DMS153 (cell line): Measurements from ENCODE around the gene COA3.
"Not testable (repeated sequence)": the region's sequence is repeated elsewhere in the genome, so short reads cannot be mapped to it uniquely, and the experiment has no call there.

ENCODE experiments used
- DNase-seq: peaks from one replicate; lab custom pipeline; 2025; lab: John Stamatoyannopoulos, UW

The COA3 gene

GRCh38 chr17:42781639-42782165, 16.8 kb downstream of the COA3 start:
- no peak for DNase-seq

GRCh38 chr17:42780851-42781638, 17.5 kb downstream of the COA3 start:
- DNase-seq: no peak

DNA sequence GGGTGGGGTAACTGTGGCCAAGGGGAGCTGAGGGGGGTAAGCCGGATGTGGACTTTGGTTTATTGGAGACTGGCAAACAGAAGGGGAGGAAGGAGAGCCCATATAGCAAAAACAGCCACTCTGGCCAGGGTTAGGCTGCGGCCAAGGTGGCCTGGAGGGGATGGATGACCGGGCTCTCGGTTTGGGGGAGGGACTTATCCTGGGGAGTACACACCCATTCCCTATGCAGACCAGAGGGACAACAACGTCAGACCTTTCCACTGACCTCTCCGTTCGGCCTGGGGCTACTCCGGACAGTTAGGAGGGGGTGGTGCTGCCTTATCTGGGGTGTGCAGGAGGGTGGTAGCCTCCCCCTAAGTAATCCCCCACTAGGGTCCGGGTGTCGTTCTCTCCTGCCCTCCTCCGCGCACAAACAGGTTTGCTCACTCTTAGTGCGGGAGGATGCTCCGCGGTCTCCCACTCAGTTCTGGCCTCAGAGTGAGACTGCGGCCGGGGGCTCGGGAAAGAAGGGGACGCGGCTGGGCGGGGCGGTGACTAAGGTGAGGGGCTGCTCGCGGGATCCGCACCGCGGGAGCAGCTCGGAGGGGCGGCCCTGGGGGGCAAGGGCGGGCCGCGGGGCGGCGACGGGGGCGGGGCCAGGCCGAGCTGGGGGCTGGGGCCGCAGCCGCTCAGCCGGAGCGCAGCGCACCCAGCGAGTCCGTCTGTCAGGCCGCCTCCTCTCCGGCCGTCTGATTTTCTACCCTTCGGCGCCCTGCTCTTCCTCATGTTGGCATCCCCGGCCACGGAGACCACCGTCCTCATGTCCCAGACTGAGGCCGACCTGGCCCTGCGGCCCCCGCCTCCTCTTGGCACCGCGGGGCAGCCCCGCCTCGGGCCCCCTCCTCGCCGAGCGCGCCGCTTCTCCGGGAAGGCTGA, 18.3 kb downstream of the COA3 start, which contains the start of gene WNK4:
TSS of gene WNK4 (plus strand) at position 675 of the 915 bp plus-strand sequence. CDS start at position 764, 89 bp downstream.
- DNase-seq: no peak

GRCh38 chr17:42779304-42779935, 19.1 kb downstream of the COA3 start:
- DNase-seq: no peak

DNA sequence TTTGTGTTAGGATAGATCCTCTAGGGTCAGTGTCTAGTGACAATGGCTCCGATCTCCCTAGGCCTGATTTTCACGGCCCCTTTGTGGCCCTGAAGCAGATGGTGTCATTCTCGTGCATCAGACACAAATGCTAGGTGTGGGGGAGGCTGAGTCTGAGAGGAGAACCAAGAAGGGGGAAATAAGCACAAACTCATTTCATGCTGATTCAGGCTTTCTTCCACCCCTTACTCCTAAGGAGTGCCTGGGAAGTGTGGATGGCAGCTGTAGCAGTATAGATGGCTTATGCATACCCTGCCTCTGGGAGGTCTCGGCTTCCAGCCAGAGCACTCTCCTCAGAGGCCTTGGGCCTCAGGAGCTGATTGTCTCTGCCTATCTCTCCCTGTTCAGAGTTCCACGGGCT, 19.9 kb downstream of the COA3 start:
- no peak for DNase-seq

DNA sequence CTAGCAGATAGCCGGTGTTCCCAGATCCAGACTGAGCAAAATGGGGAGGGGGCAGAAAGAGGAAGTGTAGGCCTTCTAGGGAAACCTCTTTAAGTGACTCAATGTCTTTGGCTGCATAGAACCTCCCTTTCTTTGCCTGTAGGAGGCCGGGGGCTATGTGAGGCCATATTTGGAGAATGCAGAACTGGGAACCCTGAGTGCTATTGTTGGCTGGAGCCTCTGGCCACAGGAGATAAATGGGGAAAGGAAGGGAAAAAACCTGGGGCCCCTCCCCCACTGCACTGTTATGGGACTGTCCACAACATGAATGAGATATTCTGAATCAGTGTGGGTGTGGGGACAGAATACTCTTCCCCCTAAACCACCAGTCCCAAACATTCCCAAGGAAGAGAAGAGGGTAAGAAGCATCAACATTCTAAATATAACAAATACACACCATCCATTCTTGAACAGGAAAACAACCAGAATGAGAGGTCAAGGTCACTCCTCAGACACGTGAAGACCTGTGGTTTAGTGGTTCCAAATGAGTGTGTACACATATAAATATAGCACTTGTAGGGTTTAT, 22.9 kb downstream of the COA3 start:
- DNase-seq: no peak

GRCh38 chr17:42774066-42774745, 24.3 kb downstream of the COA3 start:
- DNase-seq: no peak

DNA sequence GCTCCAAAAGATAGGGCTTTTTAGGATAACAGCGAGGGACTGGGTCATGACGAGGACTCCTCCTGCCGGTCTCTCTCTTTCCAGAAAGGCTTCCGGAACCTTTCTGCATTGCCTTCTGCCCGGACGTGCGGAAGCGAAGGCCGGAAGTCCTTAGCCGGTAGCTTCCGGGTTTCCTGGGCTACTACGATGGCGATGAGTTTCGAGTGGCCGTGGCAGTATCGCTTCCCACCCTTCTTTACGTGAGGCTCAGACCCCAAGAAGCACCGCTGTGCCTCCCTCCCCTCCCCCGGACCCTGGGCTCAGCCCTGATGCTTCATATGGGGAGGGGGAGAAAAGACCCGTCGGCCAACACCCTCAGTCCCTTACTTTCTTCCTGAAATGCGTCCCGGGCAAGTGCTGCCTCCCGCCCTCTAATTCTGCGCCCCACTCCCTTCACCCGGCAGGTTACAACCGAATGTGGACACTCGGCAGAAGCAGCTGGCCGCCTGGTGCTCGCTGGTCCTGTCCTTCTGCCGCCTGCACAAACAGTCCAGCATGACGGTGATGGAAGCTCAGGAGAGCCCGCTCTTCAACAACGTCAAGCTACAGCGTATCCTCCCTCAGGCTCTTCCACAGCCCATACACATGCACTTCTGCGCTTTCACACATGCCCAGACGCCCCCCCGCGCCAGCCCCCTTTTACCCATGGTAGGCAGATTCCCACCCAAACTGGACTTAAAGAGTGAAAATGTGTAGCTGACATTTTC, 25.0 kb downstream of the COA3 start, which contains the start of gene VPS25:
TSS of gene VPS25 (plus strand) at position 160 of the 746 bp plus-strand sequence. CDS start at position 187, 27 bp downstream.
- peak; percentile 72 for DNase-seq

GRCh38 chr17:42772945-42773289, 25.6 kb downstream of the COA3 start:
- DNase-seq: no peak

DNA sequence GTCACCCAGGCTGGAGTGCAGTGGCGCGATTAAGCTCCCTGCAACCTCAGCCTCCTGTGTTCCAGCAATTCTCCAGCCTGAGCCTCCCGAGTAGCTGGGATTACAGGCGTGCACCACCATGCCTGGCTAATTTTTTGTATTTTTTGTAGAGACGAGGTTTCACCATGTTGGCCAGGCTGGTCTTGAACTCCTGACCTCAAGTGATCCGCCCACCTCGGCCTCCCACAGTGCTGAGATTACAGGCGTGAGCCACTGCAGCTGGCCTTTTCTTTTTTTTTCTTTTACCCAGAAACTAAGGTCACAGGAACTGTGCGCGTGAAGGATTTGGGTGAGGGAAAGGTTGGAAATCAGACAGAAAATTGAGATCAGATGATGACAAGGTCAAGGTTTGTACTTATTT, 28.5 kb downstream of the COA3 start:
- DNase-seq: not testable (repeated sequence)

GRCh38 chr17:42768006-42768405, 30.5 kb downstream of the COA3 start:
- not testable (repeated sequence) for DNase-seq

- DNase-seq: no peak
These were observed 31.0 kb downstream of the COA3 start for GRCh38 chr17:42767512-42767911.

DNA sequence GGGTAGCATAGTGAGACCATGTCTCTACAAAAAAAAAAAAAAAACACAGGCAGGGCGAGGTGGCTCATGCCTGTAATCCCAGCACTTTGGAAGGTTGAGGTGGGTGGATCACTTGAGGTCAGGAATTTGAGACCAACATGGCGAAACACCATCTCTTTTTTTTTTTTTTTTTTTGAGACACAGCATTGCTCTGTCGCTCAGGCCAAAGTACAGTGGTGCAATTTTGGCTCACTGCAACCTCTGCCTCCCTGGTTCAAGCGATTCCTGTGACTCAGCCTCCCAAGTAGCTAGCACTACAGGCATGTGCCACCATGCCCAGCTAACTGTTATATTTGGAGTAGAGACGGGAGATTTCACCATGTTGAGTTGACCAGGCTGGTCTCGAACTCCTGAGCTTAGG, 32.4 kb downstream of the COA3 start:
- DNase-seq: no peak

GRCh38 chr17:42761638-42762037, 36.9 kb downstream of the COA3 start:
- no peak for DNase-seq

GRCh38 chr17:42760652-42761581, 37.6 kb downstream of the COA3 start, which contains the start of gene RAMP2:
Gene RAMP2 (plus strand): TSS chr17:42761227. CDS start chr17:42761262, 35 bp downstream.
- peak; percentile 12 for DNase-seq

GRCh38 chr17:42759982-42760651, 38.4 kb downstream of the COA3 start:
- DNase-seq: no peak

DNA sequence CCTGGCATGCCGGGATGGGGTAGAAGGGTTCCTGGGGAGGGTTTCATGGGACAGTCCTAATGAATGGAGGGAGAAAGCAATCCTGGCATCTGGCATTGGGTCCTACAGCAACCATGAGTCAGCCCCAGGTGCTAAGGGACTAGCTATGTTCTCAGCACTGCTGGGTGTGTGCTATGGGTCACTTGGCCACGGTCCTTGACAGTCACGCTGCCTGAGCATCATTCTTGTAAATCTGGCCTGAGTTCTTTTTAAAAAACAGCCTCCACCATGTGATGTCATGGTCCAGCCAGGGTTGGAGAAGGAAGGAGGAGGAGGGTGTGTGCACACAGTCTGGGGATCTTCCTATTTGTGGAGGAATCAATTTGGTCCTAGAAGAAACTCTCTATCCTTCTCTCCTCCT, 43.7 kb downstream of the COA3 start:
- DNase-seq: no peak

GRCh38 chr17:42751628-42752027, 46.9 kb downstream of the COA3 start:
- no peak for DNase-seq
